GM21529 (cell line): ENCODE results near the gene BANF2.

ENCODE experiments used
- ATAC-seq: cut with Tn5 transposase; IDR thresholded peaks from one replicate; pipeline ENCODE4 v1.9.1; 2021; ENCODE audit not compliant: unreplicated experiment

Gene BANF2

DNA sequence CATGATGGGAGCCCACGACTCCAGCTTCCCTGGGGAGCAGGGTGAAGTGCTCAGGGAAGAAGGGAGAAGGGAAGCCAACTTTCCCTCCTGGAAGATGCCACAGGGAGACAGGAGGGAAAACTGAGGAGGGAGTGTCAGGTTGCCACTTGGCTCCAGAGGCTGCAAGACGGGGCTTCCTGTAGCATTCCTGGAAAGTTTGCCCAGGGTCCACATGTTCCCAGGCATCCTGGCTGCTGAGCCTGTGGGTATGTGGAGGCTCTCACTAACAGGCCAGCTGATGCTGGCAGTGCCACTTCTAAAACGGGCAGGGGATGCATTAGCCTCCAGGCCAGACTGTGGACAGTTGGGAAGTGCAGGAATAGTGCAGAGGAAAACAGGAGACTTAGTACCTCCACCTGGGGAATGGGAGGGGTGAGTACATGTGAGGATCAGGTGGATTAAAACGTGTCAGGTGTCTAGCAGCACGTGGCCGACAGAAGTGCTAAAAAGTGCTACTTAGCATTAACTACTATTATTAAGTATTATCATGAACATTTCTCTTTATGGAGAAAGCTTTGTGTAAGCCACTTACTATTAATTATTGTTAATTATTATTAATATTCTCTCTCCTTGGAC lies 33.2 kb downstream of the BANF2 start:
- no peak for ATAC-seq

DNA sequence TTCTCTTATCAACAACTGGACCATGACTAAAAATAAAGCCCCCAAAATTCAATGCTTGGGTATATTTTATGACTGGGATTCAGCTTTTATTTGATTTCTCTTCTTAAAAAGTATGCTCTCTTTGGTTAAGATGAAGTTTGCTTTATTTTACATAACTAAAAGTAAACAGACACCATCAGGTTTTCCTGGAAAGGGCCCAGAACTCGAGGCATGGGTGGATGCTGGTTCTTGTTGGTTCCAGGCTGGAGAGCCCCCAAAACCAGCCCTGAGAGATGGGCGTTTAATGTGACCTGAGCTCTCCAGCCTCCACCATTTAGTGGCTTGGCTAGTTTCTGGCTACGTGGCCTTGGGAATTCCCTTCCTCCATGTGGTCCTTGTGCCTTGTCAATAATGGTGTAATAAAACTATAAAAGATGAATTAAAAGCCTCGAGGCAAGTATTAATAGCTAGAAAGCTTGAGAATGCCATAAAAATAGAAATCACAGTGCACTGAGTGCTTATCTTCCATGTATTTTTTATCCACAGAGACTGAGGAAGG lies 34.1 kb downstream of the BANF2 start:
- no peak for ATAC-seq

DNA sequence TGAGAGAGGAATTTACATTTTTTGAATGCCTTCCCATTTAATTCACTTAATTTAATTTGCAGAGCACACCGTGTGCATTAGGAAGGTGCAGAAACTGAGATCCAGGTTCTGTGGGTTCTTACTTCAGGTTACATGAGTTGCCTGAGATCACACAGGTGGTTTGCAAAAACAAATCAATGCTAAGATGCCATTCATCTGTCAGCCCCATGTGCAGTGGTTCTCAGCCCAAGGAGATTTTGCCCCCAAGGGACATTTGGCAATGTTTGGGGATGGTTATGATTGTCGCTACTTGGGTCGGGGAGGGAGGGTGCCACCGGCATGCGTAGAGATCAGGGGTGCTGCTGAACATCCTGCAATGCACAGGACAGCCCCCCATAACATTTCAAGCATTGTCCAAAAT lies 34.6 kb downstream of the BANF2 start:
- no peak for ATAC-seq

DNA sequence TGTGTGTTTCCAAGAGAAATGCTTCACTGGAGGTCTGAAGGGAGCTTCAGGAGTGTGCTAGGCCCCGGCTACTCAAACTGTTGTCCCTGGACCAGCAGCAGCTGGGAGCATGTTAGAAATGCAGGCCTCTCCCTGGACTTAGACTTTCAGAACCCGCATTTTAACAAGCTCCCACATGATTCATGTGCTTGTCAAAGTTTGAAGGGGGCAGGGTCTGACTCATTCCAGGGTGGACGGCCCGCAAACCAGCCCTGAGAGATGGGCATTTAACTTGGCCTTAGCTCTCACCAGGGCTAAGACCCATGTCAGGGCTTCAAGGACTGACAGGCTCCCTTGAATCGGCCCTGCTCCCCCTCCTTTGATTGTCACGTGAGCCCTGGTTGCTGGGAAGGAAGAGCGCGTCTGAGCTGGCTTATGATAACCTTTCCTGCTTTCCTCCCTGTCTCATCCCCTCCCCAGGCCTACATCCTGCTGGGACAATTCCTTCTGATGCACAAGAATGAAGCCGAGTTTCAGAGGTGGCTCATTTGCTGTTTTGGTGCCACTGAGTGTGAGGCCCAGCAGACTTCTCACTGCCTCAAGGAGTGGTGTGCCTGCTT lies 35.5 kb downstream of the BANF2 start:
- no peak for ATAC-seq

DNA sequence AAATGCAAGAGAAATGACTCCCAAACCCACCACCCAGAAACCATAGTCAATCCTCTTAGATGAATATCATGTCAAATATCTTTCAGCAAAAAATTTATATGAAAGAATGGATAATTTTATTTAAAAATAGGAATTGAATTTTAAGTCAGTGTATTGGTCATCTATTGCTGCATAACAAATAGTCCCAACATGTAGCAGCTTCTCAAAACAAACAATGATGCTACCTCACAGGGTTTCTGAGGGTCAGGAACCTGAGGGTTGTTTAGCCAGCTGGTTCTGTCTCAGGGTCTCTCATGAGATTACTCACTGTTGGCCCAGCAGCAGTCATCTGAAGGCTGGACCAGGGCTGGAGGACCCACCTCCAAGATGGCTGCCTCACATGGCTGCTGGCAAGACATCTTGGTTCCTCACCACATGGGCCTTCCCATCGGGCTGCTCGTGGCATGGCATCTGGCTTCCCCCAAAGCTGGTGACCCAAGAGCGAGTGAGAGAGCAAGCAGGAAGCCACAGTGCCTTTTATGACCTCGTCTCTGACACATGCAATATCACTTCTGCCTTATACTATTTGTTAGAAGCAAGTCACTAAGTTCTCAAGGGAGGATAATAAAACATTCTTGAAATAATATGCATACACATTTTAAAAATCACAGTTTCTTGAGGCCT lies 36.3 kb downstream of the BANF2 start:
- ATAC-seq = no peak

DNA sequence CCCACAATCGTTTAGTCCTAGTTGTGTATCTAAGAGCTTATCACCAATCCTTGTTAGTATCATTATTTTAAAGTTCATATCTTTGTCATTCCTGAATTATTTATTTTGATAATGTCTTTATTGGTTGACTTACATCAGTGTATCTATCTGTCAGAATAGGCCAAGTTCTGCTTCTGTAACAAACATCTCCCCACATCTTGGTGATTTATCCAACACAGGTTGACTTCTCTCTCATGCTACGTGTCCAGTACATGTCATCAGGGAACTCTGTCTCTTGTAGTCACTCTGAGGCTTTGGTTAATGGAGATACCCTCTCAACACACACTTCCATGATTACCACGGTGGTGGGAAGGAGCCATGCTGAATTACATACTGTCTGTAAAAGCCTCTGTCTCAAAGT lies 38.4 kb downstream of the BANF2 start:
- ATAC-seq = no peak

DNA sequence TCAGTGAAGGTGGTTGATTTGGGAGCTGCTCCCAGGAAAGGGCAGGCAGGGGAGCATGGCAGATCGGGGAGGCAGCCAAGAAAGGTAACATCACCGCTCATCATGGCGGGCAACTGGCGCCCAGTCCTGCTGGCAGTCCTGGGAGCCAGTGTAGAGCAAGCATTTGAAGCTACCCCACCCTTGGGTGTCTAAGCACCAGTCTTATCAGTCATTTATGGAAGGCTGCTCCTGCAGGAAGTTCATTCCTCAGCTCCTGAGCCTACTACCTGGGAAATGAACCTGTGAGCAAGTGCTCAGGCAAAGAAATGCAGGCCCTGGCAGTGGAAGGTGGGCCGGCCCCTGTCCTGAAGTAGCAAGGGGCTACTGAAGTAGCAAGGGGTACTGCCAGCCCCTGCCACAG lies 41.5 kb downstream of the BANF2 start:
- ATAC-seq = no peak

DNA sequence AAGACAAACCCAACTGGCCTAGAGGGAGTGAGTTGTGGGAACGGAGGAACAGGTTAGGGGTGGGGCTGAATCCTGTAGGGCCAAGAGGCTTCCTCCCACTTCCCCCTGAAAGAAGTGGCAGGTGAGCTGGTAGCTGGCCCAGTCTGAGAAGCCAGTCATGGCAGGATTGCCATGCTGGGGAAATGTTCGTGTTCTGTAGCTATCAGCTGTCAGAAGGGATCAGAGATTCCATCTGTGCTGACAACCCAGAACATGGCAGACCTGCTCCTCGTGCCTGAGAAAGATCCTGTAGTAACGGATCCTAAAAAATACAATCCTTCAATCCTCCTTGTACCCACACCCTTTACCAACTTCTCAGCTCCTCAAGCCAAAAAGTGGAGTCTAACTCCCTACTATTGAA lies 43.0 kb downstream of the BANF2 start:
- ATAC-seq = no peak

DNA sequence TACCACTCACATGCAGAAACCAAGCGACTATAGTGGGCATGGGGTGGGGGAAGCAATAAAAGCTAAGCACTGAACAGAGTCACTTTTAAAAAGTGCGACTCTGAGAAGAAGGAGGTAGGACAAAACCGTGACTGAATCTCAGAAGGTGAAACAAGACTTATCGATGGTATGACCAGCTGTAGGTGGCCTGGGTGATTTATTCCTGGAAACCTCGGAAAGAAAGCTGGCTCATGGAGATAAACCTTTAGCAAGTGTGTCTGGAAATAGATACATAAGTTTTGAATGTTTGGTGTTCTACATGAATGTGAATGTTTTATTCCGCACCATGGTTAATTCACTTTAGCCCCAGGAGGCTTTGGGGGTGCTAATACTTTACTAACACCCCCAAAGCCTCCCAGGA lies 43.9 kb downstream of the BANF2 start:
- no peak for ATAC-seq

DNA sequence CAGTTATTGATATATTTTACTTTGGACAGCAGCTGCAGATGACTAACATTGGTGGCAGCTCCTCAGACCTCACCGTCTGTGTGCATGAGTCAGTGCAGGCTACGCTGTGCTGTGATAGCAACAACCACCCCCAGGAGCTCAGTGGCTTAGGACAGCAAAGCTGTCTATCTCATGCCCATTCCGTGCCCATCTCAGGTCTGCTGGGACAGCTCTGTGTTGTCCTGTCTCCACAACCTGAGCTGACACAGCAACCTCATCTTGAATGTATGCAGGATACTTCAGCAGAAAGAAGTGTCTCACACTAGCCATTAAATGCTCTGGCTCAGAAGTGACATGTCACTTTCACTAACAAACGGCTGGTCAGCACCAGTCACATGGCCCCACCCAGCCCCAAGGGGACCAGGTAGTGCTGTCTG lies 47.7 kb downstream of the BANF2 start:
- ATAC-seq = no peak

DNA sequence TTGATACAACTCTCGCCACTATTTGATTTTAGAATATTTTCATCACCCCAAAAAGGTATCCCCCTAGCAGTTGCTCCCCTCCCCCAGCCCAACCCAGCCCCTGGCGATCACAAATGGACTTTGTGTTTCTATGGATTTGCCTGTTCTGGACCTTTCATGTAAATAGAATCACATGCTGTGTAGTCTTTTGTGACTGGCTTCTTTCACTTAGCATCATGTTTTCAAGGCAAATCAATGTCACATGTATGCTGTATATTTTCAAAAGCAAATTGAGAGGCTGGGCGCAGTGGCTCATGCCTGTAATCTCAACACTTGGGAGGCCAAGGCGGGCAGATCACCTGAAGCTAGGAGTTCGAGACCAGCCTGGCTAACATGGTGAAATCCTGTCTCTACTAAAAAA lies 48.5 kb downstream of the BANF2 start:
- ATAC-seq = no peak

DNA sequence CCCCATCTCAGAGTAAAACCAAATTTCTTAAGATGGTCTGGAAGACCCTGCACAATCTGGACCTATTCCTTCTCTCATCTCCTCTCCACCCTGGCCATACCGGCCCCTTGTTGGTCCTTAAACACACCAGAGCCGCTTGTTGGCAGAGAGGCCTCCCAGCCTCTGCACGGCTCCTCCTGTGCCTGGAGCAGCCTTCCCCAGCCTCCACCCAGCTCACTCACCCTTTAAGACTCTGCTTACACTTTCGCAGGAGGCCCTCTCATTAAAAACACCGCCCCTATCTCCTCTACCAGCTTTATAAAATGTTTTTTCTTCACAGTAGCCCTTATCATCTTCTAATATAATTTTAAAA lies 49.8 kb downstream of the BANF2 start:
- ATAC-seq = no peak

DNA sequence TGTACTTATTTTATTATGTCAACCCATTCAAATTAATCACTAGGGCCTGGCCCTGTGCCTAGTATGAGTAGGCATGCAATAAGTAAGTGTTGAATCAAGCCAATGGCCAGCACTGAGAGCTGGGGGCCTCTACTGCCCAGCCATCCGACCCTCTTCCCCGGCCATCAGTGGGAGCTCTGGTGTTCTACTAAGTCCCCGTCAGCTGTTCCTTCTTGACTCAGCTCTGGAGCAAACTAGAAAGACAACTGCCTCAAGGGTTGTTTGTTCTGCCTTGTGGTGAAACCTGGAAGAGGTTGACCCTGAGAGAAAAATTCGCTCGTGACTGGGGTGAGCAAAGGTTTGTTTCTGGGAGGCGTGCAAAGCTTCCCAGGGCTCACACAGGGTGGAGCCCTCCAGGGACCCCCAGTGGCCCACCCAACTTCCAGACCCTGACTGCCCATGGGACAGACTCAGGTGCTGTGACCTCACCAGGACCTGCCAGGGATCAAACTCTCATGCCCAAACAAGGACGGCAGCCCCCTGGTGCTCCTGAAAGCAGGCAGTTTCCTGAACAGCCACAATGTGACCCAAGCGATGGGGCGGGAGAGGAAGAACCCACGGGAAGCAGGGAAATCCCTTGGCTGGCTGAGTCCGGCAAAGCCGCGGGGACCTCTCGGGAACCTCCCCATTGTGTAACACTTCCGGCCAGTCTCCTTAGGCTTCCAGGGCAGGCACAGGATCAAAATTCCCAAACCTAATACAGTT lies 50.4 kb downstream of the BANF2 start:
- no peak for ATAC-seq

DNA sequence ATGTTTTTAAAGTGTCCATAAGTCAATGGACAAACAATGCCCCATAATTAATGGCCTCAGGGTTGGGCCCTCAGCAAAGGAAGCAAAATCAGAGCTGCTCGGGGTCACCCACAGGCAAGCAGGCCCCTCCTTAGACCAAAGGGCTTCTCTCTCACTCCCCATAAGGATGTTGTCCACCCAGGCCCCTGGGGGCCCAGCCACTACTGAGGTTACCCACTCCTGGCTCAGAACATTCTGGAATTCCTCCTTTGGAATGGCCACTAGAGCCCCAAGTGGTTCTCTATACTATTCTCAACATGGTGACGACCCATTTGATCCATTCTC lies 50.9 kb downstream of the BANF2 start:
- ATAC-seq = no peak

DNA sequence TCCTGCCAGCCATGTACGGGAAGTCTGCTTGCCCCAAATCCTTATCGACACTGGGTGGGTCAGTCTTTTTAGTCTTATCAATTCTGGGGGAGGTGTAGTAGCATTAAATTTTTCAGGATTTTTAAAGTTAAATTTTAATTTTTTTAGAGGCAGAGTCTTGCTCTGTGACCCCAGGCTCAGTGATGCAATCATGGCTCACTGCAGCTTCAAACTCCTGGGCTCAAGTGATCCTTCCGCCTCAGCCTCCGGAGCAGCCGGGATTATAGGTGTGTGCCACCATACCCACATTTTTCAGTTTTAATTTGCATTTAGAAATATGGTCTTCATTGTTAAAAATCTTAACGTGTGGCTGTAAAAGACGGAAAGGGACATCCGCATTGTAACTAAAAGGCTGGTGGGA lies 51.9 kb downstream of the BANF2 start:
- ATAC-seq = no peak

DNA sequence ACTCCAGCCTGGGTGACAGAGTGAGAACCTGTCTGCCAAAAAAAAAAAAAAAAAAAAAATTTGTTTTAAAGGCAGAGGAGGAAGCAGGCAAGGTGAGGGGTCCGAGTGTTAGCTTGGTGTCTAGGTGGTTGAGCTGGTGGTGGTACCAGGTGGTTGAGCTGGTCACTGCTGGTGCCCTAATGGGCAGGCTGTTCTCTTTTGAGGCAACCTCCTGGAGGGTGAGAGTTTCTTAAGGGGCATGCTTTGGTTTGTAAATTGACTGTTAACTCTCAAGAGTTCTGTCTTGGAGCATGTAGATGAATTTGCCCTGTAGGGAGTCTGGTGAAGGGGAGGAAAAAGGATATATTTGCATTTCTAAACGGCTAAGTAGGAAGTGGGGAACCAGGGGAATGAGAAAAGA lies 52.7 kb downstream of the BANF2 start:
- no peak for ATAC-seq

DNA sequence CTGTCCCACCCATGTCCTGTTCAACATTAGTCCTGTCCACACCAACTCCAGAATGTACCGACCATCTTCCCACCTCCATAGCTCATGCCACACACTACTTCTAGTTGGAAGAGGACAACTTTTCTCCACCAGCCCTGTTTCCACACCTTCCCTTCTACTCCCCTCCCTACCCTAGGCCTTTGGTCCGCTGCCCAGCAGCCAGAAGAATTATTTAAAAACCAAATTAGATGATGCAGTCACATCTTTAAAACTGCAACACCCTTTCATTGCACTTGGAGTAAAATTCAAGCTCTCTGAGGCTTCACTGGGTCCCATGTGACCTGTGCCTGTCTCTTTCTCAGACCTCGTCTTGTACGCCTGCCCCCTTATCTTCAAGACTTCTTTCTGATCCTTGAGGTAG lies 53.8 kb downstream of the BANF2 start:
- ATAC-seq = no peak

DNA sequence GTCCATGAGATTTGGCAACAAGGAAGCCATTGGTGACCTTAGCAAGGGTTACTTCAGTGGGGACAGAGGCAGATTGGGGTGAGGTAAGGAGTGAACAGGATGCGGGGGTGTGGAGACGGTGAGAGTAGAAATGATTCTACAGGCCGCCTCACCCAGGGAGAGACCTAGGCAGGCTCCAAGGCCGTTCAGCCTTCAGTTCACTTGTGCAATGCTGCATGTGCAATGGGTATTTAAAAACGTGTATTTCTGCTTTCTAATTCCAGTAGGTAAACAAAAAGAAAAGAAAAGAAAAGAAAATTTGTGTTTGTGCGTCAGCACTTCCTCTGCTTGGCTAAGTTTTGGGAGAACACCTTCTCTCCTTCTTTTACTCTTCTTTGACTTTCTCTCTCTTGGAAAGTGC lies 56.8 kb downstream of the BANF2 start:
- ATAC-seq = no peak

DNA sequence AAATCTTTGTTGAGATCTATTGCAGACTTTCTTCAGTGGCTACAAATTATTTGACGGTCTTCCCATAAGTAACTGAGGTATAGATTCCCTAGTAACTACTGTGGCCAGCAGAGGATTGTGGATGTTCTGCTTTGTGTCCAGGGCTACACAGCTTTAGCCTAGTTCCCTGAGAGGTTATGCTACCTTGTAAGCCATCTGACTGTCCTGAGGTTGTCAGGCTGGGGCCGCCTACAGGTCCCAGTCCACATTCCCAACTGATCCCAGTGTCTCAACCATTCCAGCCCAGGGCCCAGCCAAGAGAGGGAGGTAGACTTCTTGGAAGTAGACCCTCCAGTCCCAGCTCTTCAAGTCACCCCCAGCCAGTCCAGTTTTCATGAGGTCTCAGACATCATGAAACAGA lies 57.7 kb downstream of the BANF2 start:
- ATAC-seq = no peak

DNA sequence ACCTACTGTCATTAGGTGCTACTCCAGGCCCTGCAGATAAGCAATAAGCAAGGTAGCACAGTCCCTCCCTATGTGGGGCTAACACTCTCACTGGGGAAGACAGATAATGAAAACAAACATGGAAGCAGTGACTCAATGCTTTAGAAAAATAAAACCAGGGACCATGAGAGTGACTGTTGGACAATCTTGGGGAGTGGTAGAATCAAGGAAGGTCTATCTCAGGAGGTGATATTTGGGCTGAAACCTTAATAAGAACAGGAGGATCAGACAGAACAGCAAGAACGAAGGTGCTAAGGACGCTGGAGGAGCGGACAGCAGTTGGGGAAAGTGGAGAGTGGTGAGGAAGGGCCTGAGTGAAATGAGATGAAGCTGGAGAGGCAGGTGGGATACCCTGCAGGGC lies 58.2 kb downstream of the BANF2 start:
- no peak for ATAC-seq

DNA sequence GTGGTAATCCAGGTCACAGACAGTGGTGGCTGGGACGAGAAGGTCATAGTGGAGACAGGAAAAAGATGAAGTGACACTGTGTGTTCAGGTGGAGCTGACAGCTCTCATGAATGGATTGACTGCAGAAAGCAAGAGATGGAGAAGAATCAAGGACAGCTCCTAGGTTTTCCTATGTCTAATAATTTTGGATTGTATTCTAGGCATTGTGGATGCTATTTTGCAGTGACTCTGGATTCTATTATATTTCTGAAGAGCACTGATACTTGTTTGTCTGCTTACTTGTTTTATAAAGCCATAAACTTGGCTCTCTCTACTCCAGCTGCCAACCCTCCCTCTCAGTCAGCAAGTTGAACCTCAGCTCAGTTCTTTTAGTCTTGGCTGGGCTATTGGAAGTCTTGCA lies 58.7 kb downstream of the BANF2 start:
- ATAC-seq = no peak

DNA sequence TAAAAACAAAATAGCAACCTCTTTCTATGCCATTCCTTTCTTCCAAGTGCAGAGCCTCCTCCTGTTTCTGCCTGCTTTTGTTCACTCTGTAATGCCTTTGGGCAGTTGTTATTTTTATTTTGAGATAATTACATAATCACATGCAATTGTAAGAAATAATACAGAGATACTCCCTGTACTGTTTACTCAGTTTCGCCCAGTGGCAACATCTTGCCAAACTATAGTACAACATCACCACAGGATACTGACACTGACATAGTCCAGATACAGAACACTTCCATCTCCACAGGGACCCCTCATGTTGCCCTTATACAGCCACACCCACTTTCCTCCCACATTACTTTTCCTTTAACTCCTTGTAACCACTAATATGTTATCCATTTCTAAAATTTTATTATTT lies 59.7 kb downstream of the BANF2 start:
- no peak for ATAC-seq
